Stimulated activated CD8-positive, alpha-beta memory T cell treated with anti-CD3 and anti-CD28 coated beads, Interleukin-7, amount 100 ng/mL, for 24 hours (primary cell): Measurements from ENCODE around the gene KRTAP9-2.
"Not testable (repeated sequence)": the region's sequence is repeated elsewhere in the genome, so short reads cannot be mapped to it uniquely, and the experiment has no call there.

ENCODE experiments used
- DNase-seq: peaks from one replicate; pipeline ENCODE4 v3.0.0-alpha.2; 2020; ENCODE audit warnings: low read depth

KRTAP9-2 gene

GRCh38 chr17:41226598-41227095 is at the start of gene KRTAP9-2:
TSS of gene KRTAP9-2 (plus strand) at chr17:41226648. CDS start at chr17:41226655, 7 bp downstream.
- not testable (repeated sequence) for DNase-seq

- no peak for DNase-seq
Measured at GRCh38 chr17:41176744-41177387, 49.6 kb upstream of the KRTAP9-2 start.

GRCh38 chr17:41177727-41178271 is 48.6 kb upstream of the KRTAP9-2 start, which contains the start of gene KRTAP4-2:
TSS of gene KRTAP4-2 (minus strand) at chr17:41178221. CDS start at chr17:41178164, 57 bp downstream.
- DNase-seq: no peak

- DNase-seq: no peak
Measured at GRCh38 chr17:41178341-41178740, 48.1 kb upstream of the KRTAP9-2 start.

- DNase-seq: no peak
Measured at GRCh38 chr17:41178843-41179616, 47.4 kb upstream of the KRTAP9-2 start.

- DNase-seq: no peak
Measured at GRCh38 chr17:41184480-41184961, 41.9 kb upstream of the KRTAP9-2 start, which contains the start of gene KRTAP4-1. TSS of gene KRTAP4-1 (minus strand) at chr17:41184911. CDS start at chr17:41184854, 57 bp downstream.

GRCh38 chr17:41185001-41185400 is 41.4 kb upstream of the KRTAP9-2 start:
- no peak for DNase-seq

GRCh38 chr17:41186872-41187271 is 39.6 kb upstream of the KRTAP9-2 start:
- DNase-seq: no peak

- not testable (repeated sequence) for DNase-seq
Measured at GRCh38 chr17:41189837-41190318, 36.6 kb upstream of the KRTAP9-2 start, which contains the start of gene KRTAP9-1. TSS of gene KRTAP9-1 (plus strand) at chr17:41189887. CDS start at chr17:41189887, 0 bp downstream.

GRCh38 chr17:41190328-41190727 is 36.1 kb upstream of the KRTAP9-2 start:
- no peak for DNase-seq

GRCh38 chr17:41196068-41196467 is 30.4 kb upstream of the KRTAP9-2 start:
- no peak for DNase-seq

- DNase-seq: no peak
Measured at GRCh38 chr17:41199421-41200078, 26.9 kb upstream of the KRTAP9-2 start.

GRCh38 chr17:41211845-41212466 is 14.5 kb upstream of the KRTAP9-2 start:
- no peak for DNase-seq

GRCh38 chr17:41212524-41213169 is 13.8 kb upstream of the KRTAP9-2 start:
- DNase-seq: no peak

- DNase-seq: no peak
Measured at GRCh38 chr17:41215681-41216080, 10.8 kb upstream of the KRTAP9-2 start.

GRCh38 chr17:41223821-41224220 is 2.6 kb upstream of the KRTAP9-2 start:
- DNase-seq: no peak

- no peak for DNase-seq
Measured at GRCh38 chr17:41226051-41226450, 397 bp upstream of the KRTAP9-2 start.

GRCh38 chr17:41230094-41230493 is 3.6 kb downstream of the KRTAP9-2 start:
- no peak for DNase-seq

- no peak for DNase-seq
Measured at GRCh38 chr17:41231731-41232130, 5.3 kb downstream of the KRTAP9-2 start.

GRCh38 chr17:41232399-41233105 is 6.1 kb downstream of the KRTAP9-2 start, which contains the start of gene KRTAP9-3:
TSS of gene KRTAP9-3 (plus strand) at chr17:41232449. CDS start at chr17:41232502, 53 bp downstream.
- not testable (repeated sequence) for DNase-seq
